Measurements from ENCODE around the gene SREK1. TPM values are rescaled to one million over a fixed set of nuclear protein-coding genes. Genes with fewer than 3 reads are reported as not detected.
"Not testable (repeated sequence)": the region's sequence is repeated elsewhere in the genome, so short reads cannot be mapped to it uniquely, and the experiment has no call there.

SREK1 gene
- total and polyA plus RNA-seq, 2 donors (not counting 1 experiment from before 2014, with no cell fraction given) = 28.4 to 94.5 TPM

DNA sequence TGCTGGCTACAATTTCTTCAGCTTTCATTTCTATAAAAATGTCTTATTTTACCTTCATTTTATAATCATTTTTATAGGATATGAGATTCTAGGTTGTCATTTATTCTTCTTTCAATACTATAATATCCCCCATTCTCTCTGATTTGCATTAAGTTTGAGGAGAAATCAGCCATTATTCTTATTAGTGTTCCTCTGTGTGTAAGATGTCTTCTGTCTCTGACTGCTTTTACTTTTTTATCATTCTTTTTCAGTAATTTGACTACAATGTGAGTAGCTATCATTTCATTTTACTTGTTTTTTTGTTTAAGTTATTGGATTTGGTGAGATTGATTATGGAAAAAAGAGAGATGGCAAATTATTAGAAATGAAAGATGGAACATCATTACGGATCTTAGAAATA, 13.6 kb upstream of the SREK1 start:
- no peak for DNase-seq (ENCODE audit: low read depth in 2 of 2)
- TF ChIP-seq, protein P1, sequence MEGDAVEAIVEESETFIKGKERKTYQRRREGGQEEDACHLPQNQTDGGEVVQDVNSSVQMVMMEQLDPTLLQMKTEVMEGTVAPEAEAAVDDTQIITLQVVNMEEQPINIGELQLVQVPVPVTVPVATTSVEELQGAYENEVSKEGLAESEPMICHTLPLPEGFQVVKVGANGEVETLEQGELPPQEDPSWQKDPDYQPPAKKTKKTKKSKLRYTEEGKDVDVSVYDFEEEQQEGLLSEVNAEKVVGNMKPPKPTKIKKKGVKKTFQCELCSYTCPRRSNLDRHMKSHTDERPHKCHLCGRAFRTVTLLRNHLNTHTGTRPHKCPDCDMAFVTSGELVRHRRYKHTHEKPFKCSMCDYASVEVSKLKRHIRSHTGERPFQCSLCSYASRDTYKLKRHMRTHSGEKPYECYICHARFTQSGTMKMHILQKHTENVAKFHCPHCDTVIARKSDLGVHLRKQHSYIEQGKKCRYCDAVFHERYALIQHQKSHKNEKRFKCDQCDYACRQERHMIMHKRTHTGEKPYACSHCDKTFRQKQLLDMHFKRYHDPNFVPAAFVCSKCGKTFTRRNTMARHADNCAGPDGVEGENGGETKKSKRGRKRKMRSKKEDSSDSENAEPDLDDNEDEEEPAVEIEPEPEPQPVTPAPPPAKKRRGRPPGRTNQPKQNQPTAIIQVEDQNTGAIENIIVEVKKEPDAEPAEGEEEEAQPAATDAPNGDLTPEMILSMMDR (conservative IDR thresholded peaks at IDR 0.05 in 1 of 2, IDR thresholded peaks at IDR 0.05 in 1 of 2; ENCODE audit: low read depth in 1 of 2, low read length in 2 of 2) = no peak
- TF ChIP-seq EZH2 (IDR thresholded peaks at IDR 0.05; ENCODE audit: low read length, missing control alignments) = no peak
- Histone ChIP-seq H3K4me2 (ENCODE audit: extremely low read depth, insufficient read depth, low read length) (no peak overlapping the region), H4K20me1 (ENCODE audit: control insufficient read depth, extremely low read depth, insufficient read depth, low read length) (no peaks in the 10 kb centered on the region), H3K4me1 (ENCODE audit: control insufficient read depth, extremely low read depth, insufficient read depth, low read length) (no peaks in the 10 kb centered on the region), H3K4me3 (replicated peaks in 1 of 4; ENCODE audit: control extremely low read depth in 1 of 4, insufficient read depth in 1 of 4, low read depth in 3 of 4, low read length in 4 of 4) (no peak overlapping the region), H2AFZ (ENCODE audit: low read length) (no peak overlapping the region), H3K9ac (ENCODE audit: insufficient read depth, low read length) (no peak overlapping the region), H3K27me3 (ENCODE audit: control insufficient read depth, insufficient read depth, low read length) (no peaks in the 10 kb centered on the region), H3K9me3 (ENCODE audit: control insufficient read depth, insufficient read depth, low read depth, low read length) (no peaks in the 10 kb centered on the region), H3K79me2 (ENCODE audit: control insufficient read depth, insufficient read depth, low read length) (no peaks in the 10 kb centered on the region), H3K36me3 (ENCODE audit: control insufficient read depth, insufficient read depth, low read length) (no peaks in the 10 kb centered on the region), H3K27ac (ENCODE audit: insufficient read depth, low read length) (no peak overlapping the region)

DNA sequence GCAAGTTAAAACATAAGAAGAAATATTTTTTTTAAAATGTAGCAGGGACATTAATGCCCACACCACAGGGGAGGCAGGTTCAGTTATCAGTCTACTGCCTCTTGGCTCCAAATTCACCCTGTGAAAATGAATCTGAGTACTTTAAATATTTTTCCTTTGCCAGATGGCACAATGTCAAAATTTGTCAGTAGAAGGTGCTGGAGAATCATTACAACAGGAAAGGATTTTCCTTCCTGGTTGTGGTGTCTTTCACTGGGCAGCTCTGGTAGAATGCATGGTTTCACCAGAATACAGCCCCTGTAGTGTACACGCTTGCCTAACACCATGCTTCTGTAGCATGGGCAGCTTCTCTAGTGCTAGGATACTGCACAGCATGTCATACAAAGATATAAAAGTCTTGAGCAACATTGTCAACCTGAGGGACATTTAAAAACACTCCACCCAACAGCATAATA, 9.7 kb upstream of the SREK1 start:
- Histone ChIP-seq H3K9me3 (ENCODE audit: control insufficient read depth, insufficient read depth, low read depth, low read length) (no peaks in the 10 kb centered on the region), H3K36me3 (ENCODE audit: control insufficient read depth, insufficient read depth, low read length) (no peaks in the 10 kb centered on the region), H3K79me2 (ENCODE audit: control insufficient read depth, insufficient read depth, low read length) (no peaks in the 10 kb centered on the region), H3K4me2 (ENCODE audit: extremely low read depth, insufficient read depth, low read length) (no peak overlapping the region), H2AFZ (ENCODE audit: low read length) (no peak overlapping the region), H4K20me1 (ENCODE audit: control insufficient read depth, extremely low read depth, insufficient read depth, low read length) (no peaks in the 10 kb centered on the region), H3K9ac (ENCODE audit: insufficient read depth, low read length) (no peak overlapping the region), H3K27ac (ENCODE audit: insufficient read depth, low read length) (no peak overlapping the region), H3K4me1 (ENCODE audit: control insufficient read depth, extremely low read depth, insufficient read depth, low read length) (no peaks in the 10 kb centered on the region), H3K4me3 (replicated peaks in 1 of 4; ENCODE audit: control extremely low read depth in 1 of 4, insufficient read depth in 1 of 4, low read depth in 3 of 4, low read length in 4 of 4) (no peak overlapping the region), H3K27me3 (ENCODE audit: control insufficient read depth, insufficient read depth, low read length) (no peaks in the 10 kb centered on the region)
- DNase-seq (ENCODE audit: low read depth in 2 of 2) = peak in 1 of 2 donors; percentile 31
- no peak for TF ChIP-seq EZH2 (IDR thresholded peaks at IDR 0.05; ENCODE audit: low read length, missing control alignments)
- TF ChIP-seq, protein P1 (conservative IDR thresholded peaks at IDR 0.05 in 1 of 2, IDR thresholded peaks at IDR 0.05 in 1 of 2; ENCODE audit: low read depth in 1 of 2, low read length in 2 of 2) = no peak

DNA sequence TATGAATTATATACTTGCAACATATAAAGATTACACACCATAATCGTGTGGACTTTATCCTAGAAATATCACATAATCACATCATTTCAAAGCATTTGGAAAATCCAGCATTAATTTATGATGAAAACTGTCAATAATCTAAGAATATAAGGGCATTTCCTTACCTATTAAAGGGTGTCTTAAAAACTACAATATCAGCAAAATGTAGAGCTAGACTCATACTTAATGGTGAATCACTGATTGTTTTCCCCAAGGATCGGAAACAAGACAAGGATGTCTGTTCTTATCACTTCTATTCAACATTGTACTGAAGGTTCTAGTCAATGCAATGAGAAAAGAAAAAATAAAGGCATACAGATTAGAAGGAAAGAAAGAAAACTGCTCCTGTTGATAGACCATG, 8.0 kb upstream of the SREK1 start:
- Histone ChIP-seq H3K79me2 (ENCODE audit: control insufficient read depth, insufficient read depth, low read length) (no peaks in the 10 kb centered on the region), H3K4me3 (replicated peaks in 1 of 4; ENCODE audit: control extremely low read depth in 1 of 4, insufficient read depth in 1 of 4, low read depth in 3 of 4, low read length in 4 of 4) (no peak overlapping the region), H3K4me1 (ENCODE audit: control insufficient read depth, extremely low read depth, insufficient read depth, low read length) (no peaks in the 10 kb centered on the region), H3K9ac (ENCODE audit: insufficient read depth, low read length) (no peak overlapping the region), H3K27me3 (ENCODE audit: control insufficient read depth, insufficient read depth, low read length) (no peaks in the 10 kb centered on the region), H3K27ac (ENCODE audit: insufficient read depth, low read length) (no peak overlapping the region), H4K20me1 (ENCODE audit: control insufficient read depth, extremely low read depth, insufficient read depth, low read length) (no peaks in the 10 kb centered on the region), H3K4me2 (ENCODE audit: extremely low read depth, insufficient read depth, low read length) (no peak overlapping the region), H3K9me3 (ENCODE audit: control insufficient read depth, insufficient read depth, low read depth, low read length) (no peaks in the 10 kb centered on the region), H3K36me3 (ENCODE audit: control insufficient read depth, insufficient read depth, low read length) (no peaks in the 10 kb centered on the region), H2AFZ (ENCODE audit: low read length) (no peak overlapping the region)
- TF ChIP-seq, protein P1 (conservative IDR thresholded peaks at IDR 0.05 in 1 of 2, IDR thresholded peaks at IDR 0.05 in 1 of 2; ENCODE audit: low read depth in 1 of 2, low read length in 2 of 2) = no peak
- TF ChIP-seq EZH2 (IDR thresholded peaks at IDR 0.05; ENCODE audit: low read length, missing control alignments) = no peak
- no peak for DNase-seq (ENCODE audit: low read depth in 2 of 2)

DNA sequence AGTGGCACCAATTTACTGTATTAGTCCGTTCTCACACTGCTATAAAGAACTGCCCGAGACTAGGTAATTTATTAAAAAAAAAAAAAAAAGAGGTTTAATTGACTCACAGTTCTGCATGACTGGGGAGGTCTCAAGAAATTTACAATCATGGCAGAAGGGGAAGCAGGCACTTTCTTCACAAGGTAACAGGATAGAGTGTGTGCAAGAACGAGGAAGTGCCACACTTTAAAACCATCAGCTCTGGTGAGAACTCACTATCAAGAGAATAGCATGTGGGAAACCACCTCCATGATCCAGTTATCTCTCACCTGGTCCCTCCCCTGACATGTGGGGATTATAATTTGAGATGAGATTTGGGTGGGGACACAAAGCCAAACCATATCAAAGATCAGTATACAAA, 7.2 kb upstream of the SREK1 start:
- not testable (repeated sequence) for H3K4me2 ChIP-seq (ENCODE audit: extremely low read depth, insufficient read depth, low read length); H4K20me1 ChIP-seq (ENCODE audit: control insufficient read depth, extremely low read depth, insufficient read depth, low read length); H2AFZ ChIP-seq (ENCODE audit: low read length); DNase-seq (ENCODE audit: low read depth in 2 of 2); H3K4me3 ChIP-seq (replicated peaks in 1 of 4; ENCODE audit: control extremely low read depth in 1 of 4, insufficient read depth in 1 of 4, low read depth in 3 of 4, low read length in 4 of 4); H3K27me3 ChIP-seq (ENCODE audit: control insufficient read depth, insufficient read depth, low read length); H3K4me1 ChIP-seq (ENCODE audit: control insufficient read depth, extremely low read depth, insufficient read depth, low read length); H3K27ac ChIP-seq (ENCODE audit: insufficient read depth, low read length); H3K9me3 ChIP-seq (ENCODE audit: control insufficient read depth, insufficient read depth, low read depth, low read length); H3K36me3 ChIP-seq (ENCODE audit: control insufficient read depth, insufficient read depth, low read length); H3K9ac ChIP-seq (ENCODE audit: insufficient read depth, low read length); H3K79me2 ChIP-seq (ENCODE audit: control insufficient read depth, insufficient read depth, low read length)

Data from fibroblast of lung (primary cell).